Endodermal cell (in vitro differentiated cells): ENCODE measurements around the gene MRPL24. TPM values are rescaled to one million over a fixed set of nuclear protein-coding genes. Genes with fewer than 3 reads are reported as not detected.

ENCODE experiments used
- DNase-seq: peaks from one replicate; pipeline ENCODE4 v3.0.0-alpha.2; 2017
- H3K27ac ChIP-seq: 2 replicates; pipeline ENCODE4 v1.5.1; 2013; ENCODE audit warnings: mild to moderate bottlenecking, low read depth, low read length, moderate library complexity
- H3K27me3 ChIP-seq: 2 replicates; pipeline ENCODE4 v1.6.1; 2013; ENCODE audit warnings: mild to moderate bottlenecking, low read length, moderate library complexity; ENCODE audit not compliant: insufficient read depth, control insufficient read depth, poor library complexity, severe bottlenecking
- H3K36me3 ChIP-seq: 2 replicates; pipeline ENCODE4 v1.7.0; 2013; ENCODE audit warnings: mild to moderate bottlenecking, low read length, moderate library complexity; ENCODE audit not compliant: control insufficient read depth, insufficient read depth
- H3K4me1 ChIP-seq: one replicate; pipeline ENCODE4 v1.7.0; 2013; ENCODE audit warnings: low read length; ENCODE audit not compliant: control insufficient read depth, insufficient read depth
- H3K4me3 ChIP-seq: 2 replicates; pipeline ENCODE4 v1.5.1; 2013; ENCODE audit warnings: mild to moderate bottlenecking, low read length, moderate library complexity
- H3K9ac ChIP-seq: 2 replicates; pipeline ENCODE4 v1.6.1; 2013; ENCODE audit warnings: mild to moderate bottlenecking, low read length, moderate library complexity; ENCODE audit not compliant: poor library complexity, severe bottlenecking; ENCODE audit errors: extremely low read depth
- H3K9me3 ChIP-seq: 2 replicates; pipeline ENCODE4 v1.6.1; 2013; ENCODE audit warnings: mild to moderate bottlenecking, low read length, moderate library complexity; ENCODE audit not compliant: control insufficient read depth
- H3K27ac Mint-ChIP-seq: 2 replicates; pipeline ENCODE4 v1.8.0; 2020; ENCODE audit warnings: mixed read lengths
- H3K27me3 Mint-ChIP-seq: 2 replicates; pipeline ENCODE4 v1.8.0; 2021; ENCODE audit warnings: mild to moderate bottlenecking, mixed read lengths; ENCODE audit not compliant: insufficient read depth
- H3K36me3 Mint-ChIP-seq: 2 replicates; pipeline ENCODE4 v1.8.0; 2020; ENCODE audit warnings: low read depth, mixed read lengths
- H3K4me1 Mint-ChIP-seq: 2 replicates; pipeline ENCODE4 v1.8.0; 2020; ENCODE audit warnings: mixed read lengths
- H3K4me3 Mint-ChIP-seq: 2 replicates; pipeline ENCODE4 v1.8.0; 2020; ENCODE audit warnings: mild to moderate bottlenecking, moderate library complexity, mixed read lengths
- H3K9me3 Mint-ChIP-seq: 2 replicates; pipeline ENCODE4 v1.8.0; 2020; ENCODE audit warnings: mild to moderate bottlenecking, mixed read lengths
- WGBS, 2 experiments: methylation state at CpG; one replicate each; pipeline versions ENCODE4 v1.1.5 to v1.1.7; 2013; ENCODE audit warnings: missing lambda C conversion rate in 2 of 2, mixed read lengths in 1 of 2; ENCODE audit not compliant: insufficient coverage in 1 of 2, insufficient read length in 1 of 2; 5-methylcytosine and 5-hydroxymethylcytosine counted together
- total RNA-seq, 2 donors: library from RNA; stranded (reverse); fragmentation: NEBNext Ultra II Directional in 1 of 2; extraction: Animal tissue kit (Norgen Biotek cat#: 25700) in 1 of 2; gene quantifications; 2 replicates in 1 of 2; 3 replicates in 1 of 2; pipeline ENCODE4 v1.2.1, GENCODE V29; 2021
- TF ChIP-seq, protein P1 (sequence below): fragments of 200-600 bp; sonication (generic); conservative IDR thresholded peaks from 2 replicates; pipeline ENCODE4 v1.5.0; 2021; ENCODE audit warnings: antibody characterized with exemption, mild to moderate bottlenecking

MRPL24 gene
- total RNA-seq, 2 donors from 2014 or later = 32.2 to 35.5 TPM

DNA sequence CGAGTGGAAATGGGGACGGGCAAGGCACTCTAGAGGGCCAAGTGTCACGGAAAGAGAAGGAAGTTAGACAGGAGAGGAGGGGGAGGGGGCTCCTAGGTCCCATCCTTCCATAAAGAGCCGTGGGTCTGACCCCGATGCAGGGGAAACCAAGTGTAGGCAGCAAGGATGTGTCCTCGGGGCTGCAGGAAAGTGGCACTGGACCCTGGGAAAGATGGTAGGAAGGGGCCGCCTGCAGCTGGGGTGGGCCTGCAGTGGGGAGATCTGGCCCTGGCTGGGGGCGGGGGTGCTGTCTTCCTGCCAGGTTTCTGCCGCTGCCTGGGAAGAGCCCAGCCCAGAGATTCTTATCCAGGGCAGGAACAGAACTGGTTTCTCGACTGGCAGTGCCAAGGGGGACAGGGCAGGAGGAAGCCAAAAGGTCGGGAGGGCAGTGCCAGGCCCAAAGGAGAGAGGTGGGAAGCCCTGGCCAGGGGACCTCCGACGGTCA, 48.4 kb downstream of the MRPL24 start:
- peaks cover under 1% of the 10 kb centered on the region for H3K36me3 Mint-ChIP-seq
- H3K27ac ChIP-seq = peak overlapping the region; percentile 84
- peaks cover 27% of the 10 kb centered on the region for H3K27me3 Mint-ChIP-seq
- H3K36me3 ChIP-seq = no peaks in the 10 kb centered on the region
- DNase-seq = no peak
- H3K4me3 Mint-ChIP-seq = peak overlapping the region; percentile 47
- H3K4me1 ChIP-seq = peaks cover 25% of the 10 kb centered on the region
- H3K9ac ChIP-seq = no peak overlapping the region
- WGBS, 2 experiments = 5 to 29% methylated on average over 9 to 13 of the region's 13 CpGs
- TF ChIP-seq, protein P1, sequence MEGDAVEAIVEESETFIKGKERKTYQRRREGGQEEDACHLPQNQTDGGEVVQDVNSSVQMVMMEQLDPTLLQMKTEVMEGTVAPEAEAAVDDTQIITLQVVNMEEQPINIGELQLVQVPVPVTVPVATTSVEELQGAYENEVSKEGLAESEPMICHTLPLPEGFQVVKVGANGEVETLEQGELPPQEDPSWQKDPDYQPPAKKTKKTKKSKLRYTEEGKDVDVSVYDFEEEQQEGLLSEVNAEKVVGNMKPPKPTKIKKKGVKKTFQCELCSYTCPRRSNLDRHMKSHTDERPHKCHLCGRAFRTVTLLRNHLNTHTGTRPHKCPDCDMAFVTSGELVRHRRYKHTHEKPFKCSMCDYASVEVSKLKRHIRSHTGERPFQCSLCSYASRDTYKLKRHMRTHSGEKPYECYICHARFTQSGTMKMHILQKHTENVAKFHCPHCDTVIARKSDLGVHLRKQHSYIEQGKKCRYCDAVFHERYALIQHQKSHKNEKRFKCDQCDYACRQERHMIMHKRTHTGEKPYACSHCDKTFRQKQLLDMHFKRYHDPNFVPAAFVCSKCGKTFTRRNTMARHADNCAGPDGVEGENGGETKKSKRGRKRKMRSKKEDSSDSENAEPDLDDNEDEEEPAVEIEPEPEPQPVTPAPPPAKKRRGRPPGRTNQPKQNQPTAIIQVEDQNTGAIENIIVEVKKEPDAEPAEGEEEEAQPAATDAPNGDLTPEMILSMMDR = no peak
- H3K27me3 ChIP-seq = peaks cover 6% of the 10 kb centered on the region
- no peak overlapping the region for H3K4me3 ChIP-seq
- peaks cover 58% of the 10 kb centered on the region for H3K4me1 Mint-ChIP-seq
- H3K9me3 ChIP-seq = no peaks in the 10 kb centered on the region
- H3K9me3 Mint-ChIP-seq = no peaks in the 10 kb centered on the region
- peak overlapping the region; percentile 93 for H3K27ac Mint-ChIP-seq

DNA sequence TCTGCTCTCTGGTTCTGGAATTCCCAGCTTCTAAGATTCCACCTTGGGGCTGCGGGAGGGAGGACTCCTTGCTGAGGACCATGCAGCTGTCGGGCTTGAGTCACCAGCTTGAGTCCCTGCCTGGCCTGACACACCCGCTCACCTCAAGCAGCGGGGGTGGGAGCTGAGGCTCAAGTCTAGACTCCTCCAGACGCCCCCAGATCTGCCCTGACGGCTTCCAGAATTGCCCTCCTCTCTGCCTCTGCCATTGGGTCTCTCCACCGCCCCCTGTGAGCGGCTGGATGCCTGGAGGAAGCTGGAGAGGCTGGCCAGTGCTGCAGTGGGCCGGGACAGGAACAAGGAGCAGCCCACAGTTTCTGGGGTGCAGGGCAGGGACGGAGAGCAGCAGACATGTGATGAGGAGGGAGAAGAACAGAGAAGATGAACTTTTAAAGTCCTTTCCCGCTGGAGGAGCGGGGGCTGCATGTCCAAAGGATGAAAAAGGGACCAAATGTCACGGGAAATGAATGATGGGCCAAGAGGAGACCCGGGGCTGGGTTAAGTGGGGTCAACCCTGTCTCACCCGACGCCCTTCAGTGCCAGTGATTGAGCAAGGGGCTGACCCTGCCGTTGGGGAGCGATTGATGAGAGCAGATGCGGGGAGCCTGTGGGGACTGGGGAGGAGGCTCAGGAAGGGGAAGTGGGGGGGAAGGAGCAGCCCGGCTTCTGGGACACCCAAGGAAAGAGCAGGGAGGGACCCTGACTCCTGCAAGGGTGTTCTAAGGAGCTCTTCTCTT, 49.0 kb downstream of the MRPL24 start:
- Histone ChIP-seq H3K27me3 (peaks cover 6% of the 10 kb centered on the region), H3K36me3 (no peaks in the 10 kb centered on the region), H3K4me3 (no peak overlapping the region), H3K27ac (peak overlapping the region; percentile 84), H3K4me1 (peaks cover 25% of the 10 kb centered on the region), H3K9ac (no peak overlapping the region), H3K9me3 (no peaks in the 10 kb centered on the region)
- TF ChIP-seq, protein P1 = peak; percentile 53
- Mint-ChIP-seq H3K9me3 (no peaks in the 10 kb centered on the region), H3K4me1 (peaks cover 57% of the 10 kb centered on the region), H3K27ac (peak overlapping the region; percentile 93), H3K4me3 (peak overlapping the region; percentile 47), H3K36me3 (no peaks in the 10 kb centered on the region), H3K27me3 (peaks cover 27% of the 10 kb centered on the region)
- 25 to 33% methylated on average over 11 to 20 of the region's 20 CpGs for WGBS, 2 experiments
- DNase-seq = peak; percentile 88

DNA sequence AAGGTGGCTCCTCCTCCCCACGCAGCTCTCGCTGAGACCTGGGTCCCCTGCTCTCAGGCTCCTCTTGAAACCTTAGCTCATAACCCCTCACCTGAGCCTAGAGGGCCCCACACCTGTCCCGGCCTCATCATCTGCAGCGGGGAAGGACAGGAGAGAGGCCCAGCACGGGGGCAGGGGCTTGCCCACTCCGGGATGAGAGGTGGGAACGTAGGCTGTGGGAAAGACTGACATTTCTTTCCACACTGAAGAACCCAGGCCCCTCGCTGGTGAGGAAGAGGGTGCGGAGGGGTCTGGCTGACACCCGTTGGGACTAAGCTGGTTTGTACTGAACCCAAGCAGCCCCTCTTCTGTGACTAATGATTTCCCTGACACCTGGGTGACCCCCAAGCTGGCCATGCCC, 49.7 kb downstream of the MRPL24 start:
- Mint-ChIP-seq H3K36me3 (no peaks in the 10 kb centered on the region), H3K9me3 (no peaks in the 10 kb centered on the region), H3K4me3 (peak overlapping the region; percentile 47), H3K27me3 (peaks cover 22% of the 10 kb centered on the region), H3K27ac (peak overlapping the region; percentile 93), H3K4me1 (peaks cover 52% of the 10 kb centered on the region)
- Histone ChIP-seq H3K27me3 (peaks cover 6% of the 10 kb centered on the region), H3K9ac (no peak overlapping the region), H3K4me3 (no peak overlapping the region), H3K9me3 (no peaks in the 10 kb centered on the region), H3K4me1 (peaks cover 25% of the 10 kb centered on the region), H3K36me3 (no peaks in the 10 kb centered on the region), H3K27ac (peak overlapping the region; percentile 84)
- WGBS, 2 experiments = 58 to 63% methylated on average over 9 to 10 of the region's 10 CpGs
- peak; percentile 61 for DNase-seq
- TF ChIP-seq, protein P1 = no peak
